Neural progenitor cell (in vitro differentiated cells): ENCODE measurements around the gene BZW1.

Experiments used
- CTCF ChIP-seq: fragments of 200-600 bp; sonication (generic); IDR thresholded peaks from 2 replicates; pipeline ENCODE4 v1.5.1; 2017; ENCODE audit warnings: antibody characterized with exemption, mild to moderate bottlenecking
- EZH2 ChIP-seq: fragments of 200-600 bp; sonication (generic); IDR thresholded peaks from 2 replicates; pipeline ENCODE4 v1.6.1; 2017; ENCODE audit warnings: antibody characterized with exemption, mild to moderate bottlenecking, moderate library complexity
- EZH2phosphoT487 ChIP-seq: fragments of 200-600 bp; sonication (generic); IDR thresholded peaks from 2 replicates; pipeline ENCODE4 v1.6.1; 2017; ENCODE audit warnings: antibody characterized with exemption

- no peak for TF ChIP-seq CTCF
- no peak for TF ChIP-seq EZH2
- TF ChIP-seq EZH2phosphoT487: no peak
Observed at GRCh38 chr2:200800458-200800857, 11.3 kb upstream of the BZW1 start.
